HCT116 (cell line): ENCODE data around the gene XPO1.

Experiments used
- ATF3 ChIP-seq: IDR thresholded peaks from 2 replicates; pipeline ENCODE4 v1.6.1; 2012
- CBX3 ChIP-seq: IDR thresholded peaks from 2 replicates; pipeline ENCODE4 v1.6.1; 2012; ENCODE audit warnings: low read depth
- CTCF ChIP-seq, 3 experiments: fragments of 200-600 bp in 1 of 3; sonication (generic) in 1 of 3; IDR thresholded peaks in 2 of 3; conservative IDR thresholded peaks in 1 of 3; 2 replicates each; pipeline ENCODE4 v1.5.1; 2012 to 2017; ENCODE audit warnings: low read depth in 2 of 3, low read length in 2 of 3, antibody characterized with exemption in 1 of 3, borderline replicate concordance in 1 of 3, control low read depth in 1 of 3, mild to moderate bottlenecking in 1 of 3, mixed read lengths in 1 of 3, mixed run types in 1 of 3, moderate library complexity in 1 of 3; ENCODE audit not compliant: insufficient read depth in 1 of 3
- EZH2phosphoT487 ChIP-seq: fragments of 200-600 bp; IDR thresholded peaks from 2 replicates; pipeline ENCODE4 v1.6.1; 2018; ENCODE audit warnings: antibody characterized with exemption, borderline replicate concordance
- RAD21 ChIP-seq: IDR thresholded peaks from 2 replicates; pipeline ENCODE4 v1.6.1; 2012; ENCODE audit warnings: low read depth, mild to moderate bottlenecking
- SP1 ChIP-seq: IDR thresholded peaks from 2 replicates; pipeline ENCODE4 v1.6.1; 2012; ENCODE audit warnings: low read depth
- ZNF274 ChIP-seq: fragments of 200-500 bp; sonication (Bioruptor generic); IDR thresholded peaks from 2 replicates; pipeline ENCODE4 v1.6.1; 2014; ENCODE audit warnings: mild to moderate bottlenecking, low read depth, low read length, inconsistent platforms

- TF ChIP-seq CTCF (IDR thresholded peaks at IDR 0.05 in 2 of 3, conservative IDR thresholded peaks at IDR 0.05 in 1 of 3; ENCODE audit: borderline replicate concordance in 1 of 3, insufficient read depth in 1 of 3, low read depth in 2 of 3, low read length in 2 of 3) (no peak), ZNF274 (no peak), EZH2phosphoT487 (no peak), ATF3 (no peak), SP1 (no peak), CBX3 (no peak), RAD21 (no peak)
These were observed 20.0 kb upstream of the XPO1 start for GRCh38 chr2:61558160-61558559.
